Activated CD8-positive, alpha-beta T cell treated with anti-CD3 and anti-CD28 coated beads for 36 hours (primary cell): ENCODE data around the gene CASP7. TPM values are rescaled to one million over a fixed set of nuclear protein-coding genes. Genes with fewer than 3 reads are reported as not detected.

ENCODE experiments used
- ATAC-seq: fragments of 200-7000 bp; cut with Tn5 transposase; one replicate; pipeline ENCODE4 v1.10.0; 2021; ENCODE audit warnings: mild to moderate bottlenecking, moderate library complexity
- CTCF ChIA-PET: fragments of 350-600 bp; sonication (Branson Sonifier 250); formaldehyde crosslinking; loops from one replicate; lab custom pipeline; 2021; ENCODE audit warnings: antibody characterized with exemption; lab: Charles Lee
- POLR2A ChIA-PET: fragments of 350-600 bp; sonication (Branson Sonifier 250); formaldehyde crosslinking; loops from one replicate; lab custom pipeline; 2021; ENCODE audit warnings: antibody characterized with exemption; lab: Charles Lee
- DNase-seq: peaks from one replicate; pipeline ENCODE4 v3.0.0-alpha.2; 2020
- H3K27ac Mint-ChIP-seq: one replicate; pipeline ENCODE4 v1.8.0; 2021; ENCODE audit warnings: mild to moderate bottlenecking, mixed read lengths
- H3K27me3 Mint-ChIP-seq: one replicate; pipeline ENCODE4 v1.8.0; 2021; ENCODE audit warnings: mixed read lengths
- H3K36me3 Mint-ChIP-seq: one replicate; pipeline ENCODE4 v1.8.0; 2021; ENCODE audit warnings: low read depth, mixed read lengths
- H3K4me1 Mint-ChIP-seq: one replicate; pipeline ENCODE4 v1.8.0; 2021; ENCODE audit warnings: low read depth, mixed read lengths
- H3K4me3 Mint-ChIP-seq: one replicate; pipeline ENCODE4 v1.8.0; 2021; ENCODE audit warnings: mild to moderate bottlenecking, moderate library complexity, mixed read lengths
- H3K9me3 Mint-ChIP-seq: one replicate; pipeline ENCODE4 v1.8.0; 2021; ENCODE audit warnings: mixed read lengths
- intact Hi-C: fragments of 100-400 bp; cut with micrococcal nuclease; formaldehyde crosslinking; loops from one replicate; pipeline ENCODE4 v1.10.0; 2022
- total RNA-seq, 2 experiments: library from RNA; stranded (reverse); gene quantifications; one replicate each; pipeline ENCODE4 v1.2.3, GENCODE V29; 2021
- TF ChIP-seq, protein P1 (sequence below): fragments of 200-600 bp; IDR thresholded peaks from one replicate; pipeline ENCODE4 v1.8.0; 2022; ENCODE audit warnings: antibody characterized with exemption, mild to moderate bottlenecking

The CASP7 gene
- total RNA-seq, 2 experiments from 2014 or later: 23.7 to 24.2 TPM

DNA sequence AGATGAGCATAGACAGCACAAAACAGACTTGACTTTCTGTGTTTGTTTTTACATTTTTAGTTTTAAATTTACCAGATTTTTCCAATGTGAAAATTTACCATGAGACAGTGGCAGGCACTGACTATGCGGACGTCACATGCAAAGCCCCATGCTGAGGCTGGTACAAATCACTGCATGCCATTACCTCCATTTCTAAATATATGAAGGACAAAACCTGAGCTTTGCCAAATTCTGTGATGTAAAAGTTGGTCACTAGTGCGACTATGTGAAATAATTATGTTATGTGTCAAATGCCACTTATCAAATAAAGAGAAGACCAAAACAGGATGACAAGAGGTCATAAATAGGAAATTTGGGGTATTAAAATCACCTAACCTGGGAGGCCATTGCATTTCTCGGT is 38.0 kb upstream of the CASP7 start:
- ATAC-seq (no peak), DNase-seq (no peak)
- Mint-ChIP-seq H3K27me3 (peaks cover 17% of the 10 kb centered on the region), H3K4me3 (no peak overlapping the region), H3K27ac (no peak overlapping the region), H3K4me1 (peaks cover 8% of the 10 kb centered on the region), H3K36me3 (no peaks in the 10 kb centered on the region), H3K9me3 (no peaks in the 10 kb centered on the region)
- TF ChIP-seq, protein P1, sequence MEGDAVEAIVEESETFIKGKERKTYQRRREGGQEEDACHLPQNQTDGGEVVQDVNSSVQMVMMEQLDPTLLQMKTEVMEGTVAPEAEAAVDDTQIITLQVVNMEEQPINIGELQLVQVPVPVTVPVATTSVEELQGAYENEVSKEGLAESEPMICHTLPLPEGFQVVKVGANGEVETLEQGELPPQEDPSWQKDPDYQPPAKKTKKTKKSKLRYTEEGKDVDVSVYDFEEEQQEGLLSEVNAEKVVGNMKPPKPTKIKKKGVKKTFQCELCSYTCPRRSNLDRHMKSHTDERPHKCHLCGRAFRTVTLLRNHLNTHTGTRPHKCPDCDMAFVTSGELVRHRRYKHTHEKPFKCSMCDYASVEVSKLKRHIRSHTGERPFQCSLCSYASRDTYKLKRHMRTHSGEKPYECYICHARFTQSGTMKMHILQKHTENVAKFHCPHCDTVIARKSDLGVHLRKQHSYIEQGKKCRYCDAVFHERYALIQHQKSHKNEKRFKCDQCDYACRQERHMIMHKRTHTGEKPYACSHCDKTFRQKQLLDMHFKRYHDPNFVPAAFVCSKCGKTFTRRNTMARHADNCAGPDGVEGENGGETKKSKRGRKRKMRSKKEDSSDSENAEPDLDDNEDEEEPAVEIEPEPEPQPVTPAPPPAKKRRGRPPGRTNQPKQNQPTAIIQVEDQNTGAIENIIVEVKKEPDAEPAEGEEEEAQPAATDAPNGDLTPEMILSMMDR: no peak
- CTCF ChIA-PET: no interaction called here
- intact Hi-C loops: no loop called here
- POLR2A ChIA-PET: interaction anchor here (1.4 kb wide), 1 partner anchor 20 kb away, joined by 3 read pairs; no protein-coding TSS in a partner anchor

DNA sequence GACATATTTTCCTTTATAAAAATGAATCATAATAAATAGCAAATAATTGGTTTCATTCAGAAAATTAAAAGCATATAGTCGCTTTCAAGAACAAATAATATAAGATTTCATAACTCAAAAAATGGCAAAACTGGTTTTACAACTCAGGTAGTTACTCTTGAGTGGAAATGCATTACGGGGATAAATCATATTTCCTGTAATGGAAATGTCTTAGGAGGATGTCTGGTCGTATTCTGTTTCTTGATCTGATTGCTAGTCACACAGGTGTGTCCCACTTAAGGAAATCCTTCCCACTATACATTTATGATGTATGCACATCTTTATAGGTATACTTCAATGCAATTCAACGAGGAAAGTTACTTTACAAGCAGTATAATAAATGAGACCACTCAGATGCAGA is 36.5 kb upstream of the CASP7 start:
- Mint-ChIP-seq H3K9me3 (no peaks in the 10 kb centered on the region), H3K27me3 (peaks cover 23% of the 10 kb centered on the region), H3K36me3 (no peaks in the 10 kb centered on the region), H3K4me1 (peaks cover 8% of the 10 kb centered on the region), H3K4me3 (no peak overlapping the region), H3K27ac (no peak overlapping the region)
- ChIA-PET CTCF (no interaction called here), POLR2A (no interaction called here)
- ATAC-seq (no peak), DNase-seq (no peak)
- TF ChIP-seq, protein P1: no peak
- intact Hi-C loops: no loop called here

DNA sequence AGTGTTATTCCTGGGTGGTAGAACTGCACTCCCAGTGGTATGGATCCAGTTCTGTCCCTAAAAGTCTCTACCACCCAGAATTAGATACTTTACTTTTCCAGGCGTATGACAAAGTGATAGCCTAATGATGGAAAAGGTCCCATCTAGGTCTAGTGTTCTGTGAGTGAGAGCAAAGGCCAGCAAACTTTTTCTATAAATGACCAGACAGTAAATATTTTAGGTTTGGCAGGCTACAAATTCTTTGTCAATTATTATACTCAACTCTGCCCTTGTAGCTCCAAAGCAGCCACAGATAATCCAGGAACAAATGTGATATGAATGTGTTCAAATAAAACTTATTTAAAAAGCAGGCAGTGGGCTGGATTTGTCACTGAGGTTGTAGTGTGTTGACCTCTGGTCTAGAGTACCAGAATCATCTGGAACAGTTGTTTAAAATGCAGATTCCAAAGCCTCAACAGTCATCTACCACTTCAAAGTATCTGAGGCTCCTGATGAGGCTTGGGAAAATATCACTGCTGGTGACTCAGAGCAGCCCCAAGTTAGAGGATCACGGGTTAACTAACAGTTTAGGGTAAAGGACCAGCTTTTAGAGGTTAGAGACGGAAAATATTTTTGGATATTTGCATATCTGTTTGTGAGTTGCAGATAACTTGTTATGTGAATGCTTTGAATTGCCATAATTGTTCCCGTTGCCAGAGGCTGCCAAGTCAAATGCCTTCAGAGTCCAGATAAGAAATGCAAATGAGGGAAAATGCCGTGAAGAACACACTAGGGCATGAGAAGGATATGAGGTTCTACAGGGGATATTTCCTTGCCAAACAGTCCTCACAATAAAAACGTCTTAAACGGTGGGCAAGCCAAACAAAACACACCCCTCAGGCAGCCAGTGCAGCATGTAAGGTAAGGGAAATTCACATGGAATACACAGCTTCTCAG is 35.3 kb upstream of the CASP7 start:
- Mint-ChIP-seq H3K27ac (no peak overlapping the region), H3K27me3 (peaks cover 23% of the 10 kb centered on the region), H3K4me3 (no peak overlapping the region), H3K36me3 (no peaks in the 10 kb centered on the region), H3K9me3 (no peaks in the 10 kb centered on the region), H3K4me1 (peaks cover 8% of the 10 kb centered on the region)
- intact Hi-C loops: no loop called here
- ATAC-seq: peak; percentile 47
- CTCF ChIA-PET: no interaction called here
- TF ChIP-seq, protein P1: no peak
- POLR2A ChIA-PET: interaction anchor here (0.6 kb wide), 1 partner anchor 50 kb away, joined by 3 read pairs; no protein-coding TSS in a partner anchor
- DNase-seq: peak; percentile 18

DNA sequence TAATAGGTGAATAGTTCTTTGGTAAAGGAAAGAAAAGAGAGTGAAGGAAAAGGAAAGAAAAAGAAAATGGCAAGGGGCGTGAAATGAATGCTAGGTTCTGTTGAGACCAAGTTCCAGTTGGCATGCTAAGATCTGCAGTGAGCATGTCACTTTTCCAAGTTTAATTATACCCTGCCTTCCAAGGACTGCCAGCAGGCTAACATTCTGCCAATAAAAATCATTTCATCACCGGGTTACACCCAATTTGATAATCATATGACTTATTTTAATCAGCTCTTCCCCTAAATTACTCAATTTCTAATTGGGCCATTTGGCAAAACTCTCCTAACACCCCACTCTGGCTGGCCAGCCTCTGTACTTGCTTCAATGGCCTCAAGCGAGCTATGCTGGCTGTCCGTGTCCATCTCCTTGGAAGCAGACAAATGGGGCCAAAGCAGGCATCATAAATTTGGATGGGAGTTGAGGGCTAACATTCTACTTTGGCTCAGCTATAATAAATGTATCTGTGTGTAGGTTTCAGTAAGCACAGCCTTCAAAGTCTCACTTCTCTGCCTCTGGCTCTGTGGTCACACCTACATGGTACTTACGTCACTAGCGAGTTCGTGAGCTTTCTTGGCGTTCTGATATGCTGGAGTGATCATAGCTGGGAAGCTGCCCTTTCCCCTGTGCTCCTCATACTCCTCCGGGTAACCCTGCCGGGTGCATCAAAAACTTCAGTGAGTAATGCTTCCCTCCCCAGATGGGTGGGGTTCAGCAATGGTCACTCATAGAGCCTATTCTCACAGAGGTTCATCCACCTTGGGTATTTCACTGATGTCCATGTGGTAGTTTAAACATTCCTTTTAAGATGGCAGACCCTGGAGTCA is 33.1 kb upstream of the CASP7 start:
- CTCF ChIA-PET: interaction anchor here (0.9 kb wide), 1 partner anchor 11 kb away, joined by 3 read pairs; no protein-coding TSS in a partner anchor
- H3K4me3 Mint-ChIP-seq: no peak overlapping the region
- ATAC-seq (no peak), DNase-seq (no peak)
- H3K4me1 Mint-ChIP-seq: peaks cover 8% of the 10 kb centered on the region
- intact Hi-C loops: no loop called here
- no peaks in the 10 kb centered on the region for H3K9me3 Mint-ChIP-seq
- TF ChIP-seq, protein P1: no peak
- POLR2A ChIA-PET: no interaction called here
- peaks cover 20% of the 10 kb centered on the region for H3K27me3 Mint-ChIP-seq
- H3K36me3 Mint-ChIP-seq: no peaks in the 10 kb centered on the region
- H3K27ac Mint-ChIP-seq: no peak overlapping the region
